ENCODE data around the gene PIN4. TPM values are rescaled to one million over a fixed set of nuclear protein-coding genes. Genes with fewer than 3 reads are reported as not detected.

Gene PIN4
- total RNA-seq, 1 donor = 6.9 TPM

- H3K4me3 ChIP-seq (ENCODE audit: low read depth, low read length) = no peak overlapping the region
- TF ChIP-seq CTCF (IDR thresholded peaks at IDR 0.05; ENCODE audit: insufficient read depth, low read depth, low read length) = no peak
- no peak for DNase-seq (ENCODE audit: low read depth)
These were observed 39.3 kb upstream of the PIN4 start for GRCh38 chrX:72142094-72142793.

- no peak for DNase-seq (ENCODE audit: low read depth)
- TF ChIP-seq CTCF (IDR thresholded peaks at IDR 0.05; ENCODE audit: insufficient read depth, low read depth, low read length) = no peak
- H3K4me3 ChIP-seq (ENCODE audit: low read depth, low read length) = no peak overlapping the region
These were observed 38.6 kb upstream of the PIN4 start for GRCh38 chrX:72142794-72143608.

- no peak for TF ChIP-seq CTCF (IDR thresholded peaks at IDR 0.05; ENCODE audit: insufficient read depth, low read depth, low read length)
- no peak for DNase-seq (ENCODE audit: low read depth)
- no peak overlapping the region for H3K4me3 ChIP-seq (ENCODE audit: low read depth, low read length)
These were observed 38.0 kb upstream of the PIN4 start for GRCh38 chrX:72143609-72143907.

- no peak for DNase-seq (ENCODE audit: low read depth)
- H3K4me3 ChIP-seq (ENCODE audit: low read depth, low read length) = no peak overlapping the region
- no peak for TF ChIP-seq CTCF (IDR thresholded peaks at IDR 0.05; ENCODE audit: insufficient read depth, low read depth, low read length)
These were observed 36.4 kb upstream of the PIN4 start for GRCh38 chrX:72145181-72145580.

GRCh38 chrX:72146527-72146926 is 35.0 kb upstream of the PIN4 start:
- no peak overlapping the region for H3K4me3 ChIP-seq (ENCODE audit: low read depth, low read length)
- no peak for TF ChIP-seq CTCF (IDR thresholded peaks at IDR 0.05; ENCODE audit: insufficient read depth, low read depth, low read length)
- DNase-seq (ENCODE audit: low read depth) = no peak

GRCh38 chrX:72158773-72159172 is 22.8 kb upstream of the PIN4 start:
- TF ChIP-seq CTCF (IDR thresholded peaks at IDR 0.05; ENCODE audit: insufficient read depth, low read depth, low read length) = no peak
- no peak overlapping the region for H3K4me3 ChIP-seq (ENCODE audit: low read depth, low read length)
- DNase-seq (ENCODE audit: low read depth) = no peak
